CD4-positive, alpha-beta T cell treated with Interleukin-2 at 100 ng/mL for 4 hours (primary cell): Measurements from ENCODE around the gene EPC2.

Experiments used
- DNase-seq: peaks from one replicate; pipeline ENCODE4 v3.0.0-alpha.2; 2020; ENCODE audit warnings: low spot score

The EPC2 gene

GRCh38 chr2:148810081-148810480 lies 165.5 kb downstream of the EPC2 start:
- no peak for DNase-seq

DNA sequence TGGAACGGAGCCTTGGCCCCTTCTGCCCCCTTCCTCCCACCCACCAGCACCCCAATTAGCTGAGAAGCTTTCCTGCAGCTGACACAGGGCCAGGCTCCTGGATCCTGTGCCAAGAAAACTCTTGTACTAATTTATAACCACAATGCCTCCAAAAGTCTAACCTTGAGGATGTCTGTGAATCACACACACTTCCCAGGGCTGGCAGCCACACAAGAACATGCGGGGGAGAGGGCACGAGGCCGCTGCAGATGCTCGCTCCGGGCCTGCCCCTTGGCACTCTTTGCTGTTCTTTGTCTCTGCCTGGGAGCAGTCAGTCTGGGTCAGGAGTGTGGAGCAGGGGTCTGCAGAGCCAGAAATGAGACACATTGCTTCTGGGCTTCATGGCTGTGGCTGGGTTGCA lies 167.8 kb downstream of the EPC2 start:
- DNase-seq, result no peak

DNA sequence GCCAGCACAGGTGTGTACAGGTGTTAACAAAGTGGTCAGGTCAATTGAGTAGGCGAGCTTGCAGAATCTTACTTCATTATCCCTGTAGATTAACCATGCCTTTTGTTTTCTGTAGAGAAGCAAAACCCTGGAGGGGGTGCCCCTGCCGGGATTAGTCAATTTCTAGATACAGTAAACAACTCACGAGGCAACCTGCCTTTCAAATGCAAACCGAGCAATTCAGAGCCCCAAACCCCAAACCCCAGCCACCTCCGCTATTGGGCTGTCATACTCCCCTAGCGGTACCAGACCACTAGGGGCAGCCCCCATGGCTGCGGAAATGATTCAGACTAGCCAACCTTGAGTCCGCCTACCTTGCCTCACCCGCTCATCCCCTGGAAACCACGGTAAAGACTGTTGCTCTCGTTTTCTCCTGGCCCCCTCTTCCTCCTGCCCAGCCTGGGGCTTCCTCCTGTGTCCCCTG lies 169.1 kb downstream of the EPC2 start:
- peak; percentile 79 for DNase-seq

GRCh38 chr2:148814143-148814859 lies 169.8 kb downstream of the EPC2 start:
- no peak for DNase-seq

DNA sequence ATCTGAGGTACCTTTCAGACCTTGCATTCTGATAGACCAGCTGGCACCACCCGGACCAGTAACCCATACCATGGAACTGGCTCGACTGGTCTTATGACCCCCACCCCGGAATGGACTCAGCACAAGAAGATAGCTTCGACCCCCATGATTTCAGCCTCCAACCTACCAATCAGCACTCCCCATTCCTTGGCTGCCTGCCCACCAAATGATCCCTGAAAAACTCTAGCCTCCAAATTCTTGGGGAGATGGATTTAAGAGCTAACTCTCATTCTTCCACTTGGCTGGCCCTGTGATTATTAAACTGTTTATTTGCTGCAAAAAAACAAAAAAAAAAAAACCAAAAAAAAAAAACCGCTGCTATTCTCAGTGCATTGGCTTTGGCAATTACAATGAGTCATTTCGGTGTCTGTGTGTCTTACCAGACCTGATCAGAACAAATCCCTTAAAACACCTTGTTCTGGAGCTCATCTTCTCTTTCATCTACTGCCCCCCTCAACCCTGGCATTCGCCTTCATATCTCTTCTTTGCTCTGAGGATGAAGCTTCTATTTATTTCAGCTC lies 170.4 kb downstream of the EPC2 start:
- DNase-seq, result peak; percentile 5

- DNase-seq, result no peak
Observed at GRCh38 chr2:148816176-148816575, 171.6 kb downstream of the EPC2 start.

- DNase-seq, result no peak
Observed at GRCh38 chr2:148817210-148817708, 172.7 kb downstream of the EPC2 start.

GRCh38 chr2:148819019-148819585 lies 174.6 kb downstream of the EPC2 start:
- no peak for DNase-seq

- DNase-seq, result no peak
Observed at GRCh38 chr2:148824190-148824589, 179.6 kb downstream of the EPC2 start.

DNA sequence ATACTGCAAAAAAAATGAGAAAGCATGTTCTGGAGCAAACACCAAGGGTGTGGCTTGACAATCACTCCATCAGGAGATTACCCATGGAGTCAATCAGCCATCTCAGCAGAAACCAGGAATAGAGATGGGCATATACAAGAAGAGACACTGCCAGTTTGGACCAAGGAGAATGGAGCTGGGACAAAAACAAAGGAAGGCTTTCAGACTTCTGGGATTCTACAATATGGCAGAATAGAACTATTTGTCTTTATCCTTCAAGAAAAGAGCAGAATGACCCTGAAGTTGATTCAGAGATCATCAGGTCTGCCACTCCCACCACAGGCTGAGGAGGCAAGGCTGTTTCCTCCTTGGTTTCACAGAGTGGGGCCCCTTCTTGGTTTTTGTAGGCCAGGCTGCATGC lies 182.2 kb downstream of the EPC2 start:
- no peak for DNase-seq

DNA sequence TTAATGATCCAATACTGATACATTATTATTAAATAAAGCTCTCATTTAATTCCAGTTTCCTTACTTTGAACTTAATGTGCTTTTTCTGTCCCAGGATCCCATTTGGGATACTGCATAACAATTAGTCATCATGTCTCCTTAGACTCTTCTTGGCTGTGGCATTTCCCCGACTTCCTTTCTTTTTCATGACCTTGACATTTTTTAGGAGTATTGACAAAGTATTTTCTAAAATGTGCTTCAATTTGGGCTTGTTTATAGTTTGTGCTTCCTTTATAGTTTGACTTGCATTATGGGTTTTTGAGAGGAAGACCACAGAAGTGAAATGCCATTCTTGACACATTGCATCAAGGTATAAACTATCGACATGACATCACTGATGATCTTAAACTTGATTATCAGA lies 184.4 kb downstream of the EPC2 start:
- no peak for DNase-seq

- DNase-seq, result no peak
Observed at GRCh38 chr2:148829618-148830017, 185.1 kb downstream of the EPC2 start.

GRCh38 chr2:148832637-148833036 lies 188.1 kb downstream of the EPC2 start:
- DNase-seq, result no peak
